ENCODE measurements around the gene STAC3.
"Not testable (repeated sequence)": the region's sequence is repeated elsewhere in the genome, so short reads cannot be mapped to it uniquely, and the experiment has no call there.

Gene STAC3

GRCh38 chr12:57250956-57251355 lies at the start of gene STAC3:
Gene STAC3 (minus strand): TSS chr12:57251187. CDS start chr12:57249636, 1,551 bp downstream.
- no peak for DNase-seq (ENCODE audit: low read depth)
- TF ChIP-seq, protein P1, sequence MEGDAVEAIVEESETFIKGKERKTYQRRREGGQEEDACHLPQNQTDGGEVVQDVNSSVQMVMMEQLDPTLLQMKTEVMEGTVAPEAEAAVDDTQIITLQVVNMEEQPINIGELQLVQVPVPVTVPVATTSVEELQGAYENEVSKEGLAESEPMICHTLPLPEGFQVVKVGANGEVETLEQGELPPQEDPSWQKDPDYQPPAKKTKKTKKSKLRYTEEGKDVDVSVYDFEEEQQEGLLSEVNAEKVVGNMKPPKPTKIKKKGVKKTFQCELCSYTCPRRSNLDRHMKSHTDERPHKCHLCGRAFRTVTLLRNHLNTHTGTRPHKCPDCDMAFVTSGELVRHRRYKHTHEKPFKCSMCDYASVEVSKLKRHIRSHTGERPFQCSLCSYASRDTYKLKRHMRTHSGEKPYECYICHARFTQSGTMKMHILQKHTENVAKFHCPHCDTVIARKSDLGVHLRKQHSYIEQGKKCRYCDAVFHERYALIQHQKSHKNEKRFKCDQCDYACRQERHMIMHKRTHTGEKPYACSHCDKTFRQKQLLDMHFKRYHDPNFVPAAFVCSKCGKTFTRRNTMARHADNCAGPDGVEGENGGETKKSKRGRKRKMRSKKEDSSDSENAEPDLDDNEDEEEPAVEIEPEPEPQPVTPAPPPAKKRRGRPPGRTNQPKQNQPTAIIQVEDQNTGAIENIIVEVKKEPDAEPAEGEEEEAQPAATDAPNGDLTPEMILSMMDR (IDR thresholded peaks at IDR 0.05; ENCODE audit: low read depth, low read length, missing control alignments) = no peak
- no peak within 1 kb of the TSS for H3K4me3 ChIP-seq (ENCODE audit: low read depth, low read length)
- in situ Hi-C loops (cut with HindIII; ENCODE audit: low sequenced_read_pairs) = no loop called here

DNA sequence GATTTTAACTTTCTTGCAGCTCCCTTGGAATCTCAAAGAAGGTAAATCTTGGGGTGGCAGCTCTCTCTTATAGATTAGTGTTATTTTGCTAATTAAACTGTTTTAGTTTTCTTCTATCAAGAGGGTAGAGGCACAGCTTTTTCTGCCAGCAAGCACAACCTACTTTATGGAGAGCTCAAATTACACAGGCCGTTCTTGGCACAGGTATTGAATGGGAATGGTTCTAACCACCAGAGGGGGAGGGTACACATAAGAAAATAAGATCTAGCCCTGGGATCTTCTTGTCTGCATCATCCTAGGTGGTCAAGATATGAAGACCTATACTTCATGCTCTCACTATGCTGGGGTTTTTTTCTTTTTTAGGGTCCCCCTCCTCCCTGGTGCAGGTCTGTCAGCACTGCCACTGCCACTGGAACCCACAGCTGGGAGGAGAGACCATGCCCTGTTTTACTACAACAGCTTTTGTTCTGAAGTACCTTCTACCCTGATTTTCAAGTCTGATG lies 48.6 kb upstream of the STAC3 start:
- DNase-seq (ENCODE audit: low read depth) = peak; percentile 39
- no peak overlapping the region for H3K4me3 ChIP-seq (ENCODE audit: low read depth, low read length)
- TF ChIP-seq, protein P1 (IDR thresholded peaks at IDR 0.05; ENCODE audit: low read depth, low read length, missing control alignments) = peak; percentile 1
- in situ Hi-C loops (cut with HindIII; ENCODE audit: low sequenced_read_pairs) = loop anchor here (25.0 kb wide), 1 partner anchor 163 kb away; the partner anchor contains the start of genes GLI1 and INHBE

- no peak overlapping the region for H3K4me3 ChIP-seq (ENCODE audit: low read depth, low read length)
- TF ChIP-seq, protein P1 (IDR thresholded peaks at IDR 0.05; ENCODE audit: low read depth, low read length, missing control alignments) = no peak
- in situ Hi-C loops (cut with HindIII; ENCODE audit: low sequenced_read_pairs) = no loop called here
- no peak for DNase-seq (ENCODE audit: low read depth)
Observed at GRCh38 chr12:57296291-57296690, 45.3 kb upstream of the STAC3 start.

GRCh38 chr12:57282073-57282472 lies 31.1 kb upstream of the STAC3 start:
- H3K4me3 ChIP-seq (ENCODE audit: low read depth, low read length); in situ Hi-C loops (cut with HindIII; ENCODE audit: low sequenced_read_pairs): not testable (repeated sequence)

DNA sequence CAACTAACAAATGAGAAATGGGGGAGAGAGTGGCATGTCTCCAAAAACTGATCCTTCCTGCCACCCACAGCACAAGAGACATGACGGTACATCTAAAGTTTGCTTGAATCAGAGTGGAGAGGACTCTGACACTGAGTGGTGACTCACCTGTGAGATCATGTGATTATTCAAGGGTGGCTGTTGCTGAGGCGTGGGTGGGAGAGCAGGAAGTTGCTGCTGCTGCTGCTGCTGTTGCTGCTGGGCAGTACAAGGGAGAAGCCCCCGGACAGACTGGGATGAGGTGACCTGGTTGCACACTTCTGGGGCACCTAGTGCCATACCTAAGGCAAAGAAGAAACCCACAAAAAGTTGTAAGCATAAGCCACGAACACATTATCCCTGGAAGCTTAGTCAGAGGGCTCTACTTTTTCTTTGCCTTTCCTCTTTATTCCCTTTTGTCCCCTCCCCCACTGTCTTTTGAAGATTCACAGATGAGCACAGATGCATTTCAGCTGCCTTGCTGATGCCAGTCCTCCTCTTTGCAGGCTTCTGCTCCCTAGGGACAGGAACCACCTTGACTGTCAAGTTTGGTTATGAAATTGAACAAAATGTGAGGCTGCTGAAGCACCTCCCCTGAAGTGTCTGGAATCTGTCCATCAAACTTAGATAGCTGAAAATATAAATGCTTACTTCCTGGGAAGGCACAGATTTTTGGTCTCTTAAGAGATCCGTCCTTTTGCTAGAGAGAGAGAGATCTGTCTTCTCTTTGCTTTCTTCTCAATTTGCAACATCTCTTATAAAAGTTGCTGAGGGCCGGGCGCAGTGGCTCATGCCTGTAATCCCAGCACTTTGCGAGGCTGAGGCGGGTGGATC lies 29.4 kb upstream of the STAC3 start:
- DNase-seq (ENCODE audit: low read depth) = peak; percentile 64
- in situ Hi-C loops (cut with HindIII; ENCODE audit: low sequenced_read_pairs) = no loop called here
- no peak overlapping the region for H3K4me3 ChIP-seq (ENCODE audit: low read depth, low read length)
- TF ChIP-seq, protein P1 (IDR thresholded peaks at IDR 0.05; ENCODE audit: low read depth, low read length, missing control alignments) = no peak

More at GRCh38 chr12:57282073-57282472, 31.1 kb upstream of the STAC3 start:
- not testable (repeated sequence) for DNase-seq (ENCODE audit: low read depth)

- in situ Hi-C loops (cut with HindIII; ENCODE audit: low sequenced_read_pairs) = no loop called here
- no peak for DNase-seq (ENCODE audit: low read depth)
- TF ChIP-seq, protein P1 (IDR thresholded peaks at IDR 0.05; ENCODE audit: low read depth, low read length, missing control alignments) = no peak
- no peak overlapping the region for H3K4me3 ChIP-seq (ENCODE audit: low read depth, low read length)
Observed at GRCh38 chr12:57278465-57279381, 27.7 kb upstream of the STAC3 start.
